Measurements from ENCODE around the gene LMF1. TPM values are rescaled to one million over a fixed set of nuclear protein-coding genes. Genes with fewer than 3 reads are reported as not detected.

The LMF1 gene
- total RNA-seq, 1 donor from 2014 or later = 26.2 TPM

GRCh38 chr16:908526-909155 lies 62.1 kb downstream of the LMF1 start:
- H3K9me3 Mint-ChIP-seq (ENCODE audit: low read depth) = peaks cover 16% of the 10 kb centered on the region
- H3K4me3 Mint-ChIP-seq (ENCODE audit: low read depth) = no peak overlapping the region
- no peaks in the 10 kb centered on the region for H3K27me3 Mint-ChIP-seq
- DNase-seq (ENCODE audit: low spot score, unreplicated experiment) = no peak
- peaks cover 2% of the 10 kb centered on the region for H3K4me1 Mint-ChIP-seq (ENCODE audit: low read depth)
- H3K36me3 Mint-ChIP-seq (ENCODE audit: insufficient read depth) = peaks cover 25% of the 10 kb centered on the region
- TF ChIP-seq CTCF (IDR thresholded peaks at IDR 0.05; ENCODE audit: unreplicated experiment) = no peak
- no peak overlapping the region for H3K27ac Mint-ChIP-seq

- Mint-ChIP-seq H3K9me3 (ENCODE audit: low read depth) (peaks cover 16% of the 10 kb centered on the region), H3K36me3 (ENCODE audit: insufficient read depth) (peaks cover 25% of the 10 kb centered on the region), H3K4me3 (ENCODE audit: low read depth) (no peak overlapping the region), H3K27ac (no peak overlapping the region), H3K27me3 (no peaks in the 10 kb centered on the region), H3K4me1 (ENCODE audit: low read depth) (peaks cover 2% of the 10 kb centered on the region)
- TF ChIP-seq CTCF (IDR thresholded peaks at IDR 0.05; ENCODE audit: unreplicated experiment) = no peak
- DNase-seq (ENCODE audit: low spot score, unreplicated experiment) = no peak
These were observed 62.9 kb downstream of the LMF1 start for GRCh38 chr16:907842-908241.

GRCh38 chr16:907361-907760 lies 63.4 kb downstream of the LMF1 start:
- Mint-ChIP-seq H3K4me1 (ENCODE audit: low read depth) (peaks cover 2% of the 10 kb centered on the region), H3K4me3 (ENCODE audit: low read depth) (no peak overlapping the region), H3K9me3 (ENCODE audit: low read depth) (peaks cover 16% of the 10 kb centered on the region), H3K27me3 (no peaks in the 10 kb centered on the region), H3K27ac (no peak overlapping the region), H3K36me3 (ENCODE audit: insufficient read depth) (peaks cover 25% of the 10 kb centered on the region)
- DNase-seq (ENCODE audit: low spot score, unreplicated experiment) = no peak
- no peak for TF ChIP-seq CTCF (IDR thresholded peaks at IDR 0.05; ENCODE audit: unreplicated experiment)

GRCh38 chr16:906296-906695 lies 64.5 kb downstream of the LMF1 start:
- H3K4me3 Mint-ChIP-seq (ENCODE audit: low read depth) = no peak overlapping the region
- TF ChIP-seq CTCF (IDR thresholded peaks at IDR 0.05; ENCODE audit: unreplicated experiment) = no peak
- peaks cover 16% of the 10 kb centered on the region for H3K9me3 Mint-ChIP-seq (ENCODE audit: low read depth)
- DNase-seq (ENCODE audit: low spot score, unreplicated experiment) = no peak
- H3K27ac Mint-ChIP-seq = no peak overlapping the region
- peaks cover 25% of the 10 kb centered on the region for H3K36me3 Mint-ChIP-seq (ENCODE audit: insufficient read depth)
- no peaks in the 10 kb centered on the region for H3K4me1 Mint-ChIP-seq (ENCODE audit: low read depth)
- no peaks in the 10 kb centered on the region for H3K27me3 Mint-ChIP-seq

GRCh38 chr16:901715-902601 lies 68.8 kb downstream of the LMF1 start:
- DNase-seq (ENCODE audit: low spot score, unreplicated experiment) = no peak
- H3K9me3 Mint-ChIP-seq (ENCODE audit: low read depth) = peaks cover 16% of the 10 kb centered on the region
- no peak overlapping the region for H3K27ac Mint-ChIP-seq
- no peak overlapping the region for H3K4me3 Mint-ChIP-seq (ENCODE audit: low read depth)
- no peaks in the 10 kb centered on the region for H3K27me3 Mint-ChIP-seq
- H3K4me1 Mint-ChIP-seq (ENCODE audit: low read depth) = peaks cover under 1% of the 10 kb centered on the region
- H3K36me3 Mint-ChIP-seq (ENCODE audit: insufficient read depth) = peaks cover 19% of the 10 kb centered on the region
- no peak for TF ChIP-seq CTCF (IDR thresholded peaks at IDR 0.05; ENCODE audit: unreplicated experiment)

Measured in progenitor cell of endocrine pancreas (in vitro differentiated cells).